GM19438 (cell line): ENCODE measurements around the gene PRKCZ.
"Not testable (repeated sequence)": the region's sequence is repeated elsewhere in the genome, so short reads cannot be mapped to it uniquely, and the experiment has no call there.

ENCODE experiments used
- ATAC-seq: cut with Tn5 transposase; IDR thresholded peaks from one replicate; pipeline ENCODE4 v1.9.1; 2021; ENCODE audit warnings: low read depth; ENCODE audit not compliant: unreplicated experiment

The PRKCZ gene

GRCh38 chr1:2147869-2148268, 97.7 kb downstream of the PRKCZ start:
- ATAC-seq, result not testable (repeated sequence)

DNA sequence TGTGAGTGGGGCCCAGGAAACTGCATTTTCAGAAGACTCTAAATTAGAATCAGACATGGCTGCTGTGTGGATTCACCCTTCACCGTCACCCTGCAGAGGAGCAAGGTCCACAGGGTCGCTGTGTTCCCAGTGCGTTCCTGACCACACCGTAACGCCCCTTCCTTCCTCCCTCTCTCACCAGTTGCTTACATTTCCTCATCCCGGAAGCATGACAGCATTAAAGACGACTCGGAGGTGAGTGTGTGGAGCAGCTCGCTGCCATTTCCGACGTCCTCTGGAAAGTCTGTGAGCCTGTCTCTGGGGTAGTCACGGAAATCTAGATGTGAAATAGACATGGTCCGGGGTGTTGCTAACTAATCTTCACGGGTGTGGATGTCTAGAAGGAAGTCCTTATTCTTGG, 98.5 kb downstream of the PRKCZ start:
- no peak for ATAC-seq

DNA sequence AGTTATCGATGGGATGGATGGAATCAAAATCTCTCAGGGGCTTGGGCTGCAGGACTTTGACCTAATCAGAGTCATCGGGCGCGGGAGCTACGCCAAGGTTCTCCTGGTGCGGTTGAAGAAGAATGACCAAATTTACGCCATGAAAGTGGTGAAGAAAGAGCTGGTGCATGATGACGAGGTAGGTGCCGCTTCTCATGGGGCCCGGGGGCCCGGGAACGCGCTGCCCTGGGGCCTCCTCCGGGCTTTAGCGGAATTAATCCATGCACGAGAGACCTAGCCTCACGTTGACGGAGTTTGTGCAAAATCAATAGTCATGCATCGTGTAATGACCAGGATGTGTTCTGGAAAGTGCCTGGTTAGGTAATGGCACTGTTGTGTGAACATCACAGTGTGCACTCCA, 100.6 kb downstream of the PRKCZ start:
- ATAC-seq, result no peak

DNA sequence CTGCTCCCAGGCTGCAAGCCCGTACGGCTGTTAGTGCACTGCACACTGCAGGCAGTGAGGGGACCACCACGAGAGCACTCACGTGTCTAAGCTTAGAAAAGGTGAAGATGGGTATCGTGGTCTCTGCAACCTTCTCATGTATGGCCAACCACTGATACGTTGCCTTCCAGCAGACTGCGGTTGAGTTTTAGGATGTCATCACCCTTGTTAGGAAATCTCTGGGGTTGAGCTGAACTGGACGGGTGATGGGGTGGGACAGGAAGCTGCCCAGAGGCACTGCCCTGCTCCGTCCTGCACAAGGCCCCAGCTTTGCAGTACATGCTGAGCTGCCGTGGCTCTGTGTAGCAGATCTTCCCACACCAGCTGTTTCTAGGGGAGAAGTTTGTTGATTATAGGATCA, 101.0 kb downstream of the PRKCZ start:
- ATAC-seq, result no peak

GRCh38 chr1:2151911-2152310, 101.7 kb downstream of the PRKCZ start:
- ATAC-seq, result no peak

GRCh38 chr1:2152954-2153353, 102.7 kb downstream of the PRKCZ start:
- ATAC-seq, result no peak

GRCh38 chr1:2154022-2154421, 103.8 kb downstream of the PRKCZ start:
- no peak for ATAC-seq

GRCh38 chr1:2155147-2155598, 105.0 kb downstream of the PRKCZ start:
- no peak for ATAC-seq

GRCh38 chr1:2155788-2156187, 105.6 kb downstream of the PRKCZ start:
- ATAC-seq, result no peak

DNA sequence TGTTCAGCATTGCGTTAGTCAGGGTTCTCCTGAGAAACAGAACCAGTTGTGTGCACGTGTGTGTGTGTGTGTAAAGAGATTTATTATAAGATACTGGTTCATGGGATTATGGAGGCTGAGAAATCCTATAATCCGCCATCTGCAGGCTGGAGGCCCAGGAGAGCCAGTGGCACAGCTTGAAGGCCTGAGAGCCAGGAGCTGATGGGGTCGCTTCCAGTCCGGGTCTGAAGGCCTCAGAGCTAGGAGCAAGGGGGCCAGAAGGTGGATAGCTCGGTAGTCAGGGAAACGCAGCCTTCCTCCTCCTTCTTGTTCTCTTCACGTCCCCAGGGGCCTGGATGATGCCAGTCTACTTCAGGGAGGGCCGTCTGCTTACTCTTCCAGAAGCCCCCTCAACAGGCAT, 106.7 kb downstream of the PRKCZ start:
- no peak for ATAC-seq

DNA sequence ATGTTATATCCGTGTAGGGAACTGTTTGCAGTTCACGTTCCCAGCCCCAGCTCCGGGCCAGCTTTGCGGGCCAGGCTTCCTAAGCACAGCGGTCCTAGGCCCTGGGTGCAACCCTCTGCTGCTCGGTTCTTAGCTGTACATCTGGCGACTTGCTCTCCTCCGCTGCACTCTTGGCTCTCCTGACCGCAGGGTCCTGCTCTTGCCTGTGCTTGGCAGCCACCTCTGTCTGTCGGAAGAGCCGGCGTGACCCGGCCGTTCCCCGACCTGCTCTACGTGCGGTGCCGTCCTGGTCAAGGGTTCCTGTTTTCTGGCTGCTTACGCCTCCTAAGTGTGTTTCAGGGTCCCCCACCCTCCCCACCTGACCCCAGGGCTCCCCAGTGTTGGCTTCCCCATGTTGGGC, 107.6 kb downstream of the PRKCZ start:
- no peak for ATAC-seq

DNA sequence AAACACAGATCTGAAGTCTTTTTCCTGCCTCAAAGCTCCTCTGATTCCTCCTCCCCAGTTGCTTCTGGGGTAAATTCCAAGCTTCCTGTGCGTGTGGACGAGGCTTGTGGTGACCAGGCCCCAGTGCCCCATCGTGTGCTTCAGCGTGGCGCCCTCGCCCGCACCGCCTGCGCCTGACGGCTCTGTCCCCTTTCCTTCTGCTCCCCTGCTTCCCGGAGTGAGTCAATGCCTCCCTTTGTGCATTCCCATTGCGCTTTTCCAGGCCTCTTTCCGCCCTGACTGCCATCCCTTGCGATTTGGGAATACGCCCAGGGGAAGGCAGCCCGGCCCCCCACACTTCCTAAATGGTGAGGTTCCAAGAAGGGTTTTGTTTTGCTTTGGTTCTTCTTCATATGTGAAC, 108.1 kb downstream of the PRKCZ start:
- ATAC-seq, result no peak

- ATAC-seq, result no peak
Observed at GRCh38 chr1:2159124-2159523, 108.9 kb downstream of the PRKCZ start.

GRCh38 chr1:2160451-2161300, 110.5 kb downstream of the PRKCZ start:
- ATAC-seq, result no peak

DNA sequence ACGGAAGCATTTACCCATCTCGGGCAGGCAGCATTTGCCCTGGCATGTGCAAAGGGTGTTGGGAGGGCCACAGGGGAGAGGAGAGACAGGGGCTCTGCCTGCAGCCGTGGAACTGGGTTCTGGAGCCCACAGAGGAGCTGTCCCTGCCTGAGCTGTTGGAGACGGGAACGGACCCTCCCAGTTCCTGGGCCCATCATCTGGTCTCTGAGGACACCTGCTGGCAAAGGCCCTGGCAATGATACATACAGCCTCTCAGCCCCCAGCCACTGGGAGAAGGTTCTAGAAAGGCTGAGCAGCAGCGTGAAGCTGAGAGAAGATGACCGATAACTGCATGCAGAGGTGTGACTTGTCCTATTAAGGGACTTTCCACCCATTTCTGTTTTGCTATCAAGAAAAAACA, 113.0 kb downstream of the PRKCZ start:
- no peak for ATAC-seq

- ATAC-seq, result no peak
Observed at GRCh38 chr1:2165646-2166045, 115.4 kb downstream of the PRKCZ start.

GRCh38 chr1:2166254-2166653, 116.0 kb downstream of the PRKCZ start:
- ATAC-seq, result no peak

- no peak for ATAC-seq
Observed at GRCh38 chr1:2166695-2167094, 116.5 kb downstream of the PRKCZ start.

- ATAC-seq, result no peak
Observed at GRCh38 chr1:2168090-2168489, 117.9 kb downstream of the PRKCZ start.

DNA sequence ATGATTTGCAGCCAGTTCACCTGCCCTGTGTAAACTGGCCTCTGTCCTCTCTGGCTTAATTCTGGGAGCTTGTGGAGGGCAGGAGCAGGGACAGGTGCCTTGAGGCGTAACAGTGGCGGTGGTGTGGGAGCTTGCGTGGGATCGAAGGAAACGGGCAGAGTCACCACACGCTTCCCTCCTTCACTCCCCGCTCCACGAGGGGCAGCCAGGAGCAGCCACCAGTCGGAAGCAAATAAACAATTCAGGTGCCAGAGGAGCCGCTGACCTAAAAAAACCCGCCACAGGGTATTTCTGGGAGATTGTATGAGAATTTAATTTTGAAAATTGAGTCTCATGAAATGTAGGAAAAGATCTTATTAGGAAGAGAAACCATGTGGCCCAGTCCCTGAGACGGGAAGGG, 118.3 kb downstream of the PRKCZ start:
- ATAC-seq, result no peak

- no peak for ATAC-seq
Observed at GRCh38 chr1:2169200-2169836, 119.1 kb downstream of the PRKCZ start.

DNA sequence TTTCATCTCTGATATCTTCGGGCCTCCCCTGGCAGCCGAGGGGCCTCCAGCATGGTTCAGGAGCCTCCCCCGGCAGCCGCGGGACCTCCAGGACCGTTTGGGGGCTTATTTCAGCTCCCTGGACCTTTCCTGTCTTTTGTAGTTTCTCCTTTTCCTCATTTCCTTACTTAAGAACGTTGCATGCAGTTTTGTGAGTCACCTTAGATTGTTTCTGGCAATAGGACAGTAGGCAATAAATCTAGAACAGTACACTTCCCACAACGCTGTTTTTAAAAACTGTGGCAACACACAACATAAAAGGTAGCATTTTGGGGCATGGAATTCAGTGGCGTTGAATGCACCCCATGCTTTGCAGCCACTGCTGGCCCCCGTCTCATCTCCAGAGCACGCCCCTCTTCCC, 120.0 kb downstream of the PRKCZ start:
- no peak for ATAC-seq
